GM18498 (cell line): ENCODE data around the gene ATP8B3.
"Not testable (repeated sequence)": the region's sequence is repeated elsewhere in the genome, so short reads cannot be mapped to it uniquely, and the experiment has no call there.

Source experiments
- ATAC-seq: cut with Tn5 transposase; IDR thresholded peaks from one replicate; pipeline ENCODE4 v1.9.1; 2021; ENCODE audit warnings: mild to moderate bottlenecking, moderate library complexity; ENCODE audit not compliant: unreplicated experiment

The ATP8B3 gene

DNA sequence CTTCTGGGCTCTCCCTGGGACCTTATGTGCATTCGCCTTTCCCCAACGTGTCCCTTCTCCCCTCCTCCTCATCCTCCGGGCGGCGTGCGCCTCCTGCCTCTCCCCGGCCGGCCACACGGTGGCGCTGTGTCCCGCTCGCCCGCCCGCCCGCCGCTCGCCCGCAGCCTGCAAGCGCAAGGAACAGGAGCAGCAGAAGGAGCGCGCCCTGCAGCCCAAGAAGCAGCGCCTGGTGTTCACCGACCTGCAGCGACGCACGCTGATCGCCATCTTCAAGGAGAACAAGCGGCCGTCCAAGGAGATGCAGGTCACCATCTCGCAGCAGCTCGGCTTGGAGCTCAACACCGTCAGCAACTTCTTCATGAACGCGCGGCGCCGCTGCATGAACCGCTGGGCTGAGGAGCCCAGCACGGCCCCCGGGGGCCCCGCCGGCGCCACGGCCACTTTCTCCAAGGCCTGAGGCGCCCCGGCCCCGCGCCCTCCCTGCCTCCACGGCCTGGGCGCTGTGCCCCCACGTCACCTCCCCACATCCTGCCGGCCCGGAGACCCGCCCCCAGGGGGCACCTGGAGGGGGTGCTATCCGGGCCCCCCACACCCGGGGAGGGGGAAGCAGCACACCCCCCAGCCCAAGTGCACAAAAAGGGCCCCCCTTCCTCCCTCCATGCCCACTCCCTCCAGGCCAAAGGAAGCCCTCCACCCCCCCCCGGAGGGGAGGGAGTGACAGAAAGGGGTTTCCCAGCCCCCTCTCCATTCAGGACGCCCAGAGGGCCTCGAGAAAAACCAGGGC, 36.9 kb downstream of the ATP8B3 start:
- ATAC-seq: no peak

DNA sequence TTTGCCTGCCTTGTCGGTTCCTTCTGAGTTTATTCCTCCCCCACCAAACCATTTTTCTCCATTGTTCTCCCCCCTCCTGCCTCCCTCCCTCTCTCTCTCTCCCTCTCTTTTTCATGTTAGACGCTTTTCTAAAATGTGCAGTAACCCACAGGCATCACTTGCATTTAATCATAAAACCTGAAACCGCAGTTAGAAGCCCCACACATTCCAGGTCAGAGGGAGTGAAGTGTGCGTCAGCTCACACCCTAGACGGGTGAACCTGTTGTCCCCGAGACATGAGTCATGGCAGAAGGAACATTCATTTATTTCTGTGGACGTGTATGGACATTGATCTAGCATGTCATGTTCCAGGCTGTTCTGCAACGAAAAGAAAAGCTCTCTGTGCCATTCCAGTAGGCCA, 38.9 kb downstream of the ATP8B3 start:
- no peak for ATAC-seq

DNA sequence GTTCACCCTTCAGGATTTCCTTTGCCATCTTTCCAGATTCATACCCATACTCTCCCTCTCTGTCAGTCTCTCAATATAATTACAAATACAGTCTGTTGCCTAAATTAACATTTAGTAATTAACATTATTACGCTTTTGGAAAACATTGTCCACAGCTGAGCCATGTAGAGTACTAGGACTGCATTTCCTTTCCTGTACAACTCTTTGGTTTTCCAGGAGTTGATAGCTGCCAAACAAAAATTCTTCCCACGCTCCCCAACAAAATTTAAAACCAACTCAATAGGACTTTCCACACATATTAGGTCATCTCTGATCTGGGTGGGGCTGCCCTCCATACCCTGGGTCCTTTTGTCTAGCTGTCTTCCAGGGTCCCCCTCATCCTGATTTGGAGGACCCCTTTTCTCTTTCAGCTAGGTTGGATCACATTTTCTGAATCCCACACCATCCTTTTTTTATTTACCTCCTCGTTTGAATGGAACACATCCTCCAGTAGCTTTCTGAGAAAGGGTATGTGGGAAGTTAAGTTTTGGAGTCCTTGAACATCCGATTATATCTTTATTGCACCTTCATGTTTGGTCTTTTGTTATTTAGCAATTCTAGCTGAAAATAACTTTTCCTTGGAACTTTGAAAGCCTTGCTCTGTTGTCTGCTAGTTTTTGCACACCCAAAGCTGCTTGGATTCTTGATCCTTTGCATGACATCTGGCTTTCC, 41.1 kb downstream of the ATP8B3 start:
- ATAC-seq: no peak

DNA sequence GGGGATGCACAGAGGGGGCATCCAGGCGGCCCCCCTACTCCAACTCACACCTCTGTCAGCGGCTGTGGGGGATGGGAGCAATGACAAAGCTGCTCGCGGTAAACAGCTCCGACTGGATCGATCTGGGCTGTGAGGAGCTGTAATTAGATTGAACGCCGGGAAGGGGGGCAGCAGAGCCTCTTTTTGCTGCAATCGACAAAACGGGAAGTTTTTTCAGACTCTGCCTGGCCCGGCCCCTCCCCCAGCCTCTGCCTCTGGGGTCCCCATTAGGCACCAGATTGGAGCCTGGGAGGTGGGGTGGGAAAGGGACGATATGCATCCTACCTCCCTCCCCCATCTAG, 42.5 kb downstream of the ATP8B3 start:
- ATAC-seq: no peak

DNA sequence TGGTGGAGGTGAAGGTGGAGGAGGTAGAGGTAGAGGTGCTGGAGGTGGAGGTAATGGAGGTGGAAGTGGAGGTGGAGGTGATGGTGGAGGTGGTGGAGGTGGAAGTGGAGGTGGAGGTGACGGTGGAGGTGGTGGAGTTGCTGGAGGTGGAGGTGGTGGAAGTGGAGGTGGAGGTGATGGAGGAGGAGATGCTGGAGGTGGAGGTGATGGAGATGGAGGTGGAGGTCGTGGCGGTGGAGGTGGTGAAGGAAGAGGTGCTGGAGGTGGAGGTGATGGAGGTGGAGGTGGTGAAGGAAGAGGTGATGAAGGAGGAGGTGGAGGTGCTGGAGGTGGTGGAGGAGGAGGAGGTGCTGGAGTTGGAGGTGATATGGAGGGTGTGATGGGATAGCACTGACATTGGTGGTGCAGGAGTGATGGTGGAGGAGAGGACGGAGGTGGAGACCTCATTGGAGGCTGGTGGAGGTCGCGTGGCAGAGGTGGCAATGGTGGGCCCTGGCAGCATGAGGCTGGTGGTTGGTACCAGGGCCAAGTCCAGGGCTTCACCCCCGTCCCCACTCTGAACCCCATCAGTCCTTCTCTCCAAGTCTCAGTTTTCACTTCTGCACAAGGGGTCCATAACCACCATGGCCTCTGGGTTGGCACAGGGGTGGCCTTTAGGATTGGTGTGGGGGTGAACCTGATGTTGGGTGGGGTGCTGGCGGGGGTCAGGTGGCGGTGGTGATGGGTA, 43.0 kb downstream of the ATP8B3 start:
- no peak for ATAC-seq

DNA sequence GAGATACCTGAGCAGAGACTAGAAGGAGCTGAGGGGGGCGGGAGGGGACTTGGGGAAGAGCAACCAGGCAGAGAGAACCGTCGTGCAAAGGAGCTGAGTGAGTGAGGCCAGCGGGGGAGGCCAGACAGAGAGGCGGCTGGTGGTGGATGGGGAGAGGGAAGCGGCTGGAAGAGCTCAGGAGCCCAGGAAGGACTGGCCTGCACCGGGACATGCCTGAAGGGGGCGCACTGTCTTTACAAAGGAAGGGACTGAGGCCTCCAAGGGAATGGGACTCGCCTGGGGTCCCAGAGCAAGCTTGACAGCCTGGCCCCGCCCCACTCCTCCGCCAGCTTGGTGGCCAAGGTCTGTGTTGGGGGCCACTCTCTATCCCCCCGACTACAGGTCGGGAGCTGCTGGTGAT, 43.8 kb downstream of the ATP8B3 start:
- ATAC-seq: no peak

DNA sequence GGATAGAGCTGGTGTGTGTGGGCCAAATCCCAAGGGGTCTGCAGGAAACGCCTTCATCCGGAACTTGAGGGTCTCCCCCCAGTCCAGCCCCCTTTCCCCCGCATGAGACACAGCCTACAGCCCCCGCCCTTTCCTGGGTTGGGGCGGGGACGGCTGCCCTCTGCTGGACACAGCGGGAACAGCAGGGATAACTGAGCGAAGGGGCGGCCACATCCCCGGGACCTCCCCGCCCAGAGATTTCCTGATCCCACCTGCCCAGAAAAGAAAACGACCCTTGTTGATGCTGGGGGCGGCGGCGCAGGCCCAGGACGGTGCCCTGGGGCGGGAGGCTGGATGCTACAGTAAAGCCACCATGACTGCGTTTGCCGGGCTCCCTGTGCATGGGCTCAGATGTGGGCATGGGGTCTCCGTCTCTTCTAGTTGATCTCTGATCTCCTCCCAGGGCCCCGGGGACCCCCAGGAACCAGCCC, 44.6 kb downstream of the ATP8B3 start:
- no peak for ATAC-seq

DNA sequence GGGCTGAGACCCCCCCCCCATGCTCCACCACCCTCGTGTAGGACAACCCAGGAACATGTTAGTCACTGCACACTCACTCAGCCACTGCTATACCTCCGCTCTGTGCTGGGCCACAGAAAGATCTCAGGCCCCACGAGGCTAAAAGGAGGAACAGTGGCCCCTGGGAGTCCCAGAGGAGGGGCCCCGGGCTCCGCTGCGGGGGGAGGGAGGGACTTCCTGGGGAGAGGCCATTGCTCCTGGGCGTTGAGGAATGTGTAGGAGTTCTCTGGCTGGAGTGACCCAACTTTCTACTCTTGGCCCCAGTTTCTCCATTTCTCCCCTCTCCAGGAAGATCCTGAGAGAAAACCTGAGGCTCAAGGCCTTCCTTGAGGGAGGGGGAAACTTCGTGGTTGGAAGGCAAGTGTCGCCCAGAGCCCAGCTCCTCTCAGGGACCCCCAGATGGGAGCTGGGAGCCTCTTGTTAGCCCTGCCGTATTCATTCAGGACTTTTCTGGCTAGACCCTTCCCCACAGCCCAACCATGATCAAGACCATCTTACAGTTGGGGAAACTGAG, 45.2 kb downstream of the ATP8B3 start:
- no peak for ATAC-seq

DNA sequence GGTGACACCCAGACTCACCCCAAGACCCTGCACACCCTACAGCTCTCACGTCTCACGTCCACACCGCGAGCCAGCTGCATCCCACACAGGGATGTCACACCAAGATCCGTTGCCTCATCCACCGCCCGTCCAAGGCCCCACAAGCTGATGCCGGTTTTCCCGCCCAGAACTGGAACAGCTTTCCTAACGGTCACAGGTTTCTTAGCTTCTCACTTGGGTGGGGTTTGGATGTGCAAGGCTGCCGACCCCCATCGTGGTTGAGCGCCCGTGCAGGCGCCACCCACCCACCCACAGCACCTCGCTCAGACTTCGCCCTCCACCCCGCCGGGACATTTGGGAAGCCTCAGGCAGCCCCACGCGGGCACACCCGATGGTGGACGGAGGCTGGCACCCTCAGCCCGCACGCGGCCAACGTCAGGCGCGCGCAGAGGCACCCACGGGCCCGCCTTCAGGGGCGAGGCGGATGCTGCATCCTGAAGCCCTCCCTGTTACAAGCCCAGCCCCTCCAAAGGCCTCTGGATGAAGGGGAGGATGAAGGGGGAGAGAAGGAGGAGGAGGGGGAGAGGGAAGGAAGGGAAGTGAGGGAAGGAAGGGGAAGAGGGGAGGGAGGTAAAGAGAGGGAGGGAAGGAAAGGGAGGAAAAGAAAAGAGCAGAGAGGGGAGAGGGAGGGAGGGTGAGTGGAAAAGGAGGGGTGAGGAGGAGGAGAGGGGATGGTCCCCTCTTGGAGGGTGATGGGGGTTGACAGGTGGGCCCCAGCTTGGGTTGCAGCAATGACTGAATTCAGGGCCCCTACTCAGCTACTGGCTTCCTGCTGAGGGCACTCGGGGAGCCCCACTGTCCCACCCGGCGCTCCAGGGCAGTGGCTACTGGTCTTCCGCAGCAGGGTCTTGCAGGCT, 45.9 kb downstream of the ATP8B3 start:
- ATAC-seq: no peak

DNA sequence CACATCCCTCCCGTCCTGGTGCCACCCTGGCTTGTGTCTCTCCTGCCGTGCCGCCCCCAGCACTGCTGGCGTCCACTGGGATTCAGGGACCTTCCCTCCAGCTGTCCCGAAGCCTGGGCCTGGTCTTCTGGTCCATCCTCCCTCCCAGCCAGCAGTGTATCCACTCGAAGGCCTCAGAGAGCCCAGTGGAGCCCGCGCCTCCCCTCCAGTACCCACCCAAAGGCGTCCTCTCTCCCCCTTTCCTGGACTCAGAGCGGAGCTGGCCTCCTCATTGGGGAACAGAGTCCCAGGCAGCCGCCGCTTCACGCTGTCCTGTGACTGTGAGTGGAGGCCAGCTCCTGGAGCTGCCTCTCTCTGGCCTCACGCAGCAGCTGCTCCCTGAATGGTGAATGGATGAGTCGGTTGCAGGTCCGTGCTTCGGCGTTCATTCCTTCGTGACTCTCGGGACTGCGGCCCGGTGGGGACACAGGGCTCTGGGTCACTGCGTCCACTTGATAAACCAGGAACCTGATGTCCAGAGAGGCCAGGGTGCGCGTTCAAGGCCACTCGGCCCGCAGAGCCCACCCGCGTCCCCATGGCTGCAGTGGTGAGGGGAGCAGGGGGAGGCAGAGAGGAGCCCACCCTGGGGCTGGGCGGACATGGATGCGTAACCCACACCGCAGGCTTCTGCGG, 46.7 kb downstream of the ATP8B3 start:
- no peak for ATAC-seq

DNA sequence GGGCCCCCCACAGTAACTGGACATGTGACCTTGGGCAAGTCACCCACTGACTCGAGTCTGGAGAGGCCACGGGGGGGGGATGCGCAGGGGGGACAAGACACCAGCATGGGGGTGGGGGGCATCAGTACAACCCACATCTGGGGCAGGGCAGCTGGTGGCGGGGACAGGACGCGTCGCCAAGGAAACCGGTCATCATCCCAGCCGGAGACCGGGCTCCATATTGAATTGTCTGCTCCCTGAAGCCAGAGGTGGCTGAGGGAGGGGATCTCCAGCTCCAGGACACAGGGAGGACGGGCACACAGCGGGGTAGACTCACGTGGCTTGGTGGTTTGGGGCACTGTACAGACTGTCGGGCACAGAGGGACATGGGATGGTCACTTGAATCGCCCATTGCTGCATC, 47.3 kb downstream of the ATP8B3 start:
- no peak for ATAC-seq

DNA sequence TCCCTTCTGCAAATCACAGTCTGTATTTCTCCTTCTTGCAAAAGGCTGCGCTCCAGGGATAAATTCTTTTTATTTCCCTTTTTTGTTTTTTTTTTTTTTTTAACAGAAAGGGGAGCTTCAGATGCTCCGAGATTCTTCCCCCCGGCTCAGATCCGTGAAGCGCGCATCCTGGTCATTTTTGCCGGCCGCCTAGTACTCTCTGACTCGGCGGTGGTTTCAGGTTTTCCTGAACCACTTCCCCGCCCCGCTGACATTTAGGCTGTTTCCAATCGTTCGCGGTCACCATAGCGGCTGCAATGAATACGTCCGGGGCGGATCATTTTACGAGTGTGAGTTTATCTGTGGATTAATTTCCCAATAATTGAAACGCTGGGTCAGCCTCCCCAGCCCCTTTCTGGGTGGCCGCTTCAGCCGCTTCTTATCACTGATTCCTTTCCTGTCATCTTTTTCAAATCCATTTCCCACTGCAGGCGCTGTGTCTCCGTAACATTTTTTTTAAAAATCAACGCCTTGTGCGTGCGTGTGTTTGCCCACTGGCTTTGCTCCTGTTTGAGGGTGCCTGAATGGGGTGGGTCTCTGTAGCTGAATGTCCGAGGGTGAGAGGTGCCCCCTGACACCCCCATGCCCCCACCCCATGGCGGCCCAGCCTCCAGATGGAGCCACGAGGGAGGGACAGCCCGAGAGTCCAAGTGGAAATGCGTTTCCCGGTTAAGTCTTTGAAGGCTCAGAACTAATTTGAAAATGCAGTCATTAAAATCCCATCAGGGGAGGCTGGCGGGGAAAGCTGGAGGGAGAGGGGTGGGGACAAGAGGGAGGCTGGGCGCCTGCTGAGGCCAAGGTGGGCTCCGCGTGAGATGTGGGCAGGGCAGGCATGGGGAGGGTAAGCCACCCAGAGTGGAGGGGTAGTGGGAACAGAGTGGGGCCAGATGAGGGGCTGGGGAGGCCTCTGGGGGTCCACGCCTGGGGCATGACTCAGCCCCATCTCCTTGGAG, 48.1 kb downstream of the ATP8B3 start:
- no peak for ATAC-seq

DNA sequence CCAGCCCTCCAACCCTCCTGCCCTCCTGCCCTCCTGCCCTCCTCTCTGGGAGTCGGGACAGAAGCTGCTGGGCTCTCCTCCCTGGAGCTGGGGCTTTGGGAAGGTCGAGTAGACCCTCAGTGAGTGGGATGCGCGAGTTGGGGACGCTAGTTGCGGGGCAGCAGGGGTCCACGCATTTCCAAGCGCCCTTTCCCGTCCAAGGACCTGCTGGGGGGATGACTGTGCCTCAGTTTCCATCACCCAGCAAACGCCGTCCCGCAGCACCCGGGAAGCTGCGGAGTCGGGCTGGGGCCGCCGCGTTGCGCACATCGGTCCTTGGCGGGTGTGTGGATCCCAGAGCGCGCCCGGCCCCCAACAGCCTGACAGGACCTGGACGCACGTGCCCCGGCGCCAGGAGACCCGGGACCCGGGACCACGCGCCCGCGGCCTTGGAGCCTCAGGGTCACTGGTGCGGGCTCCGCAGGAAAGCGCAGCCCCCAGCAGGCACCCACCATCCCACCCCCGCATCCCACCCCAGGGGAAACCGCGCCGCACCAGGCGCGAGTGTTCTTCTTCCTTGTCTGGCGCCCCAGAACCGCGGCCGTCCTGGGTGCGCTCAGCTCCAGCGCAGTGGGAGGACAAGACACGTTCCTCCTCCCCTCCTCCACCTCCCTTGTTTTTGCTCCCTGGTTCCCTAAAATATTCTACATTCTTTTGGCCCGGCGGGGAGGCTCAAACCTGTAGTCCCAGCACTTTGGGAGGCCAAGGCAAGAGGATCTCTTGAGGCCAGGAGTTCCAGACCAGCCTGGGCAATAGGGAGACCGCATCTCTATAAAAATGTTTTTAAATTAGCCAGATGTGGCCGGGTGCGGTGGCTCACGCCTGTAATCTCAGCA, 49.6 kb downstream of the ATP8B3 start:
- ATAC-seq: no peak

DNA sequence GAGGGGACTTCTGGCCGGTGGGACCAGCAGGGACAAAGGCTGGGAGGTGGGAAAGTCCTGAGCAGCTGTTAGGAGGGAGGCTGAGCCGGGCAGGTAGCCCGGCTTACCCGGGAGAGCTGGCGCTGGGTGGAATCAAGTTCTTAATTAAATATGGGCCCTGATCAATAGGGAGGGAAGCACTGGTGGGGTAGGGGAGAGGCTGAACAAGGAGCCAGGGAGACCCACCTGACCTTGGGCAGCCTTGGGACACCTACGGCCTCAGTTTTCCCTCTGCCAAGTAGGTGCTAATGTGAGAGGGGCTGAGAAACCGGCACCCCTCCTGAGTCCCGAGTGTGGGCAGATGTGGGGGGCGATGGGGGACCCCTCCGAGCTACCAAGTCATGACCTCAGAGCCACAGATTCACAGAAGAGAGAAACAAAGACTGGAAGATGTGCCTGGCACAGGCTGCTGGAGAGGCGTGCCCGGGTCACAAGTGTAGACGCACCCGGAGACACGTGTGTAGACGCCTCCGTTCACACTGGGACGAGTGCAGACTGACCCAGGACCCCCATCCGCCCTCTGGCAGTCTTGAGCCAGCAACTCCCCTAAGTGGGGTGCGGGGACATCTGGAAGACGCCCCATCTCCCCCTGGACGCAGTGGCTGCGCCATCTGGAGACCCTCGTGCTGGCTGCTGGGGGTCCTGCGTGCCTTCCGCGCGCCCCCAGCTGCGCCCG, 50.4 kb downstream of the ATP8B3 start:
- ATAC-seq: no peak

DNA sequence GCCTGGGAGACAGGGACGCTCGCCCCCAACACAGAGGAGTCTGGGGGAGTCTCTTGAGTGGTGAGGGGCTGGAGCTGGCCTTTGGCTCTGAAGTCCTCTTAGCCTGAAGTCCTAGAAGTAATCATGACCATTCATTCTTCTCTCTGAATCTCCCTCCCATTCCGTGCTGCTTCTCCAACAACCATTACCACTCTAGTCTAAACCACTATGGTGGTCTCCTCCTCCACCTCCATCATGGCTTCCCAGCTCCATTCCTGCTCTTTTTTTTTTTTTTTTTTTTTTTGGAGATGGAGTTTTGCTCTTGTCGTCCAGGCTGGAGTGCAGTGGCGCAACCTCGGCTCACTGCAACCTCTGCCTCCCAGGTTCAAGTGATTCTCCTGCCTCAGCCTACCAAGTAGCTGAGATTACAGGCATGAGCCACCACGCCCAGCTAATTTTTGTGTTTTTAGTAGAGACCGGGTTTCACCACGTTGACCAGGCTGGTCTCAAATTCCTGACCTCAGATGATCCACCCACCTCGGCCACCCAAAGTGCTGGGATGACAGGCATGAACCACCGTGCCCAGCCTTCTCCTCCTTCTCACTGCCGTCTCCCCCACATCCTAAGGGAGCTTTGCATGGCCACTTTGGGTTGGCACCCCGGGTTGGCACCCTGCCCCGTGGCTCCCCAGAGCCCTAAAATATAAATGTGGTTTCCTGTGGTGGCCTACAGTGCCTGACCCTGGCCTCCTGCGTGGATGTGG, 51.1 kb downstream of the ATP8B3 start:
- not testable (repeated sequence) for ATAC-seq

DNA sequence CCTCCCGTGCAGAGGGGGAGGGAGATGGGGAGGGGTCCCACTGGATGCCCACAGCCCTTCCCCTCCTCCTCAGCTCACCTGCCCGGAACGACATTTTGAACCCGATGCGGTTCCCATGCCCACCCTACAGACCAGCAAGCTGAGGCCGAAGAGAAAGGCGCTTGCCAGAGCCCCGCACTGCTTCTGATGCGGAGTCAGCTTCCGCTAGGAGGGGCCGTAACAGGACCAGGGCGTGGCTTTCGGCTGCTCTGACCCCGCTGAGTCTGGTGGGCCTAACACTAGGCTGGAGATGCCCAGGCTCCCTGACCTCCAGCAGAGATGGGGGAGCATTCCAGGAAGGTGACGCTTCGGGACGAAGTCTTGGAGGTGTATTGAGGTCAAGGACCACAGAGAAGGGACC, 52.1 kb downstream of the ATP8B3 start:
- no peak for ATAC-seq
